Measurements from ENCODE around the gene FDX2. TPM values are rescaled to one million over a fixed set of nuclear protein-coding genes. Genes with fewer than 3 reads are reported as not detected.
"Not testable (repeated sequence)": the region's sequence is repeated elsewhere in the genome, so short reads cannot be mapped to it uniquely, and the experiment has no call there.

The FDX2 gene
- total and polyA plus RNA-seq, 2 experiments from 2014 or later, result 28.9 to 70.9 TPM

DNA sequence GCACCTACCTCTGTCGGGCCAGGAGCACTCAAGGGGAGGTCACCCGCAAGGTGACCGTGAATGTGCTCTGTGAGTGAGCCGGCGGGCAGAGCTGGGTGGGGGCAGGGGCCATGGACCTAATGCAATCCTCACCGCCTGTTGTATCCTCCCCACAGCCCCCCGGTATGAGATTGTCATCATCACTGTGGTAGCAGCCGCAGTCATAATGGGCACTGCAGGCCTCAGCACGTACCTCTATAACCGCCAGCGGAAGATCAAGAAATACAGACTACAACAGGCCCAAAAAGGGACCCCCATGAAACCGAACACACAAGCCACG lies 30.9 kb downstream of the FDX2 start:
- H3K36me3 ChIP-seq, result no peaks in the 10 kb centered on the region
- peaks cover 30% of the 10 kb centered on the region for H3K27me3 ChIP-seq
- no peak overlapping the region for H3K27ac ChIP-seq
- H3K4me3 ChIP-seq, result no peak overlapping the region
- no peaks in the 10 kb centered on the region for H3K4me1 ChIP-seq (ENCODE audit: low read depth)
- H3K9me3 ChIP-seq (ENCODE audit: low read depth), result no peaks in the 10 kb centered on the region
- no peak for TF ChIP-seq CTCF (IDR thresholded peaks at IDR 0.05; ENCODE audit: low read depth, low read length)
- DNase-seq (ENCODE audit: low read depth in 1 of 2, low spot score in 1 of 2), result no peak

DNA sequence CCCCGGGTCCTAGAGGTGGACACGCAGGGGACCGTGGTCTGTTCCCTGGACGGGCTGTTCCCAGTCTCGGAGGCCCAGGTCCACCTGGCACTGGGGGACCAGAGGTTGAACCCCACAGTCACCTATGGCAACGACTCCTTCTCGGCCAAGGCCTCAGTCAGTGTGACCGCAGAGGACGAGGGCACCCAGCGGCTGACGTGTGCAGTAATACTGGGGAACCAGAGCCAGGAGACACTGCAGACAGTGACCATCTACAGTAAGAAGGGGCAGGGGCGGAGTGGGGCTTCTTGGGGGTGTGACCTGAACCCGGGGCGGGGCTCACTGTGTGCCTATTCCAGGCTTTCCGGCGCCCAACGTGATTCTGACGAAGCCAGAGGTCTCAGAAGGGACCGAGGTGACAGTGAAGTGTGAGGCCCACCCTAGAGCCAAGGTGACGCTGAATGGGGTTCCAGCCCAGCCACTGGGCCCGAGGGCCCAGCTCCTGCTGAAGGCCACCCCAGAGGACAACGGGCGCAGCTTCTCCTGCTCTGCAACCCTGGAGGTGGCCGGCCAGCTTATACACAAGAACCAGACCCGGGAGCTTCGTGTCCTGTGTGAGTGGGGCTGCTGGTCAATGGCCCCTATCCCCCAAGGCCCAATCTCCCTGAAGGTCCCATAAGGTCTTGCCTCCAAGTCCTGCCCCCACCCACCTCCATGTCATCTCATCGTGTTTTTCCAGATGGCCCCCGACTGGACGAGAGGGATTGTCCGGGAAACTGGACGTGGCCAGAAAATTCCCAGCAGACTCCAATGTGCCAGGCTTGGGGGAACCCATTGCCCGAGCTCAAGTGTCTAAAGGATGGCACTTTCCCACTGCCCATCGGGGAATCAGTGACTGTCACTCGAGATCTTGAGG lies 31.5 kb downstream of the FDX2 start:
- DNase-seq (ENCODE audit: low read depth in 1 of 2, low spot score in 1 of 2), result no peak

DNA sequence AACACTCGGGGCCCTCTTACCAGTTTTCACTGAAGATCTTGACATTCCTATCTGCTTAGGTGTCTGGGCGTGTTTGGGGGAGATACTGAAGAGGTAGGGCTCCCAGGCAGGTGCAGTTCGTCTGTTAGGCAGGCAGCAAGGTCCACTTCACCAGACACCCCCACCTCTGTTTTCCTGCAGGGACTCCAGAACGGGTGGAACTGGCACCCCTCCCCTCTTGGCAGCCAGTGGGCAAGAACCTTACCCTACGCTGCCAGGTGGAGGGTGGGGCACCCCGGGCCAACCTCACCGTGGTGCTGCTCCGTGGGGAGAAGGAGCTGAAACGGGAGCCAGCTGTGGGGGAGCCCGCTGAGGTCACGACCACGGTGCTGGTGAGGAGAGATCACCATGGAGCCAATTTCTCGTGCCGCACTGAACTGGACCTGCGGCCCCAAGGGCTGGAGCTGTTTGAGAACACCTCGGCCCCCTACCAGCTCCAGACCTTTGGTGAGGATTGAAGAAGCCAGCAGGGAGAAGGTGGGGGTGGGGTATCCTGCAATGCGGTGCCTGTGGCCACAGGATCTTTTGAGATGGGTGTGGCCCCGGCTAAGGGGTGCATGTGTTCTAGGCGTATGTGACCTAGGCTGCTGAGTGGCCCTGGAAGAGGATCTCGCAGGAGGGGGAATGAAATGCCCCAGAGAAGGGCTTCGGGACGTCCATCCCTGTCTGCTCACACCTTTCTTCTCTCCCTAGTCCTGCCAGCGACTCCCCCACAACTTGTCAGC lies 32.3 kb downstream of the FDX2 start:
- Histone ChIP-seq H3K4me1 (ENCODE audit: low read depth) (no peaks in the 10 kb centered on the region), H3K36me3 (no peaks in the 10 kb centered on the region), H3K27me3 (peaks cover 15% of the 10 kb centered on the region), H3K27ac (no peak overlapping the region), H3K4me3 (no peak overlapping the region), H3K9me3 (ENCODE audit: low read depth) (no peaks in the 10 kb centered on the region)
- no peak for TF ChIP-seq CTCF (IDR thresholded peaks at IDR 0.05; ENCODE audit: low read depth, low read length)
- no peak for DNase-seq (ENCODE audit: low read depth in 1 of 2, low spot score in 1 of 2)

More for the DNA sequence above, 31.5 kb downstream of the FDX2 start:
- Histone ChIP-seq H3K27ac (no peak overlapping the region), H3K9me3 (ENCODE audit: low read depth) (no peaks in the 10 kb centered on the region), H3K4me1 (ENCODE audit: low read depth) (no peaks in the 10 kb centered on the region), H3K27me3 (peaks cover 23% of the 10 kb centered on the region), H3K36me3 (no peaks in the 10 kb centered on the region), H3K4me3 (no peak overlapping the region)
- no peak for TF ChIP-seq CTCF (IDR thresholded peaks at IDR 0.05; ENCODE audit: low read depth, low read length)

GRCh38 chr19:10282043-10282442 lies 33.8 kb downstream of the FDX2 start:
- H3K27ac ChIP-seq; H3K27me3 ChIP-seq; H3K9me3 ChIP-seq (ENCODE audit: low read depth); H3K36me3 ChIP-seq; H3K4me1 ChIP-seq (ENCODE audit: low read depth); H3K4me3 ChIP-seq; DNase-seq (ENCODE audit: low read depth in 1 of 2, low spot score in 1 of 2): not testable (repeated sequence)

DNA sequence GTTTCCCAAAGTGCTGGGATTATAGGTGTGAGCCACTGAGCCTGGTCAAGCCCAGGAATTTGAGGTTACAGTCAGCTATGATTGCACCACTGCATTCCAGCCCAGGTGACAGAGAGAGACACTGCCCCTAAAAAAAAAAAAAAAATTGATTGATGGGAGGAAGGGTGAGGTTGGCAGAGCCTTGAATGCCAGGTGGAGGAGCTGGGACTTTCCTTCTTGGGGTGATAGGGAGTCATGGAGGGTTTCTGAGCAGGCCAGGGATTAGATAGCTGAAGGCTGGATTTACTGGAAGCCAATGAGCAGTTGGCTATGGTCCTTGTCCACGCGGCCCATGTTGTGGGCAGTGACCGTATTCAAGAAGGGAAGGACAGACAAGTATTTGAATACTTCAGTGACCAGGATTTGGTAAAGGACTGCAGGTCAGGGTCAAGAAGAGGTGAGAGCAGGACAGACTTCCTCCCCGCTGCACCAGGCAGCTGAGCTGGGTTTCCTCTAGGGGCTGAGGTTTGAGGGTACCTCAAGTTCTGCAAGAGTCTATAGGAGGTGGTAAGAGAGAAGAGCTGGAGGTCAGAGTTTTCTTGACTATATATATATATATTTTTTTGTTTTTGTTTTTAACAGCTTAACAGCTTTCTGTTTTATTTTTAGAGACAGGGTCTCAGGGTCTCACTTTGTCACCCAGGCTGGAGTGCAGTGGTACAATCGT lies 35.9 kb downstream of the FDX2 start:
- Histone ChIP-seq H3K36me3 (no peaks in the 10 kb centered on the region), H3K4me3 (no peak overlapping the region), H3K27me3 (no peaks in the 10 kb centered on the region), H3K27ac (no peak overlapping the region), H3K4me1 (ENCODE audit: low read depth) (no peaks in the 10 kb centered on the region), H3K9me3 (ENCODE audit: low read depth) (no peaks in the 10 kb centered on the region)
- no peak for TF ChIP-seq CTCF (IDR thresholded peaks at IDR 0.05; ENCODE audit: low read depth, low read length)
- DNase-seq (ENCODE audit: low read depth in 1 of 2, low spot score in 1 of 2), result no peak

Measured in cardiac muscle cell (in vitro differentiated cells and primary cell).